NCI-H524 treated with DMSO at 0.1 percent for 48 hours (cell line): ENCODE data around the gene RALGPS1.

Source experiments
- DNase-seq: peaks from one replicate; lab custom pipeline; 2025; lab: John Stamatoyannopoulos, UW

The RALGPS1 gene

GRCh38 chr9:127098916-127099553, 184.5 kb downstream of the RALGPS1 start:
- no peak for DNase-seq

DNA sequence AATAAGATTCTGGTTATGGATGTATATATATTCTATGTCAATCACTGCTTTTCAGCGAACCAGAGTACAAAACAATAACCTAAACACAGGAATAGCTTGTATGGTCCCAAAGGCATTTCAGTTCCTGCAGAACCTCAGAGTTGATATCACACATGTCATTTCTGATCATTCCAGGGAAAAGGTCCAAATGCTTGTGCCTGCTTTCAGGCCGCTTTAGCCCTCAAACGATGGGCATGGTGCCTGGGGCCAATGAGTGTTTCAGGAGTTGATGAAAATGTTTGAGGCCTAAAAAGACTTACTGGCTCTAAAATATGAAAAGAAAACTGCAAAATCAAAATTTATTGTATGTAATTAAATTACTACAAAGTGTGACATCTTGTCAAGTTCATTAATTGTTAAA, 185.1 kb downstream of the RALGPS1 start:
- no peak for DNase-seq

- no peak for DNase-seq
These were observed 187.6 kb downstream of the RALGPS1 start for GRCh38 chr9:127102176-127102575.

DNA sequence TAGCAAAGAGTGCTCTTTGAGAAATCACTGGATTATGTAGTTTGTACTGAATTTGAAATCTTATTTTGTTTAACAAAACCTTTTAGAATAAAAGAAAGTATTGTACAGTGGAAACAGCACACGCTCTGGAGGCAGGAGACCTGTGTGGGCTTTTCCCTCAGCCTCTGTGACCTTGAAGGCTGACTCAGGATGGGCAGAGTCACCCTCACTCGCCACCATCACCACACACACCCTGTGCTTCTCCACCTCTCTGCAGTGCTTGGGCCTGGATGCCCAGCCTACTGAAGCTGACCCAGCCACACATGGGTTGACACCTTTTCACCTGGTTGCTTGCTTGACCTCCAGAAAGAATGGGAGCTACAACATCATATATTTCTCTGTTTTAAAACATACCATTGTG, 188.2 kb downstream of the RALGPS1 start:
- DNase-seq, result no peak

GRCh38 chr9:127104581-127105311, 190.2 kb downstream of the RALGPS1 start:
- DNase-seq, result peak; percentile 96

DNA sequence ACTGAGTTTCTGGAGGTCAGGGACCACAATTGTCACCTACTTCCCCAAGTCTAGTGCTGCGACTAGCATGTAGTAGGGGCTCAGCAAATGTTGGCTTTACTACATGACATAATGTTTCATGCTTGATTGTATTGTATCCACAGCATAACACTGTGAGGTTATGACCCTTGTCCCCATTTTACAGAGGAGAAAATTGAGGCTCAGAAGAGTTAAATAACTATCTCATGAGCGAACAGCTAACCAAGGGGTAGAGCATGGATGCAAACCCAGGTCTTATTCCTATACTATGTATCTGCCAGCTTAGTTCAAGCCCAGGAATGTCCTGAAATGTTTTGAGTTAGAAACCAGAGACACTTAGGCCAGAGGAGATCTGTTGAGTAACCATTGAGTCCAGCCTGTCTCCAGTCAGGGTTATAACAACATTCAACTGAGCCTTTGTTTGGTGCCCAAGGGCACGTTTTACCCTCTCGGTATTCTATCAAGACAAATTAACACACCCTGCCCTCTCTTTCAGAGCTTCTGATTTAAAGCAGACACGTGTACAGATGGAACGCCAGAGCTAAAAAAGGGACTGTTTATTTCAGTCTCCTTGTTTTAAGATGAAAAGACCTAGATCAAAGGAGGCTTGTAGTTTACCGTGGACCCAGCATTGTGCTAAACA, 191.4 kb downstream of the RALGPS1 start:
- no peak for DNase-seq

DNA sequence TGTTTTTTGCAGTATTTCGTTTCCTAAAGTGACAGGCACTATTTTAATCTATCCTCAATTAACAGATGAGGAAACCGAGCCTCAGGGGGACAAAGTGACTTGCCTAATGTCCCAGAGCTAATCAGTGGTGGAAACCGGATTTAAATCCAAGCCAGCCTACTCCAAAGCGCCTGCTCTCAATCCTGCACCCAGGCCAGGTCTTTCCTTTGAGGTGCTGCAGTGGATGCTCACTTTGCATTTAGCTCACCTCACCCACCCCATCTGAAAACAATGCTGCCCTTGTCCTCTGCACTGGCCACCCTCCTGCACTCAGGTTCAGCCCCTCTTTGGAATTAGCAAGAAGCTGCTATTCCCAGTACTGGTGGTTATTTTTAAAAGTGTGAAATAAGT, 191.9 kb downstream of the RALGPS1 start:
- no peak for DNase-seq

GRCh38 chr9:127107171-127107928, 192.8 kb downstream of the RALGPS1 start:
- no peak for DNase-seq

DNA sequence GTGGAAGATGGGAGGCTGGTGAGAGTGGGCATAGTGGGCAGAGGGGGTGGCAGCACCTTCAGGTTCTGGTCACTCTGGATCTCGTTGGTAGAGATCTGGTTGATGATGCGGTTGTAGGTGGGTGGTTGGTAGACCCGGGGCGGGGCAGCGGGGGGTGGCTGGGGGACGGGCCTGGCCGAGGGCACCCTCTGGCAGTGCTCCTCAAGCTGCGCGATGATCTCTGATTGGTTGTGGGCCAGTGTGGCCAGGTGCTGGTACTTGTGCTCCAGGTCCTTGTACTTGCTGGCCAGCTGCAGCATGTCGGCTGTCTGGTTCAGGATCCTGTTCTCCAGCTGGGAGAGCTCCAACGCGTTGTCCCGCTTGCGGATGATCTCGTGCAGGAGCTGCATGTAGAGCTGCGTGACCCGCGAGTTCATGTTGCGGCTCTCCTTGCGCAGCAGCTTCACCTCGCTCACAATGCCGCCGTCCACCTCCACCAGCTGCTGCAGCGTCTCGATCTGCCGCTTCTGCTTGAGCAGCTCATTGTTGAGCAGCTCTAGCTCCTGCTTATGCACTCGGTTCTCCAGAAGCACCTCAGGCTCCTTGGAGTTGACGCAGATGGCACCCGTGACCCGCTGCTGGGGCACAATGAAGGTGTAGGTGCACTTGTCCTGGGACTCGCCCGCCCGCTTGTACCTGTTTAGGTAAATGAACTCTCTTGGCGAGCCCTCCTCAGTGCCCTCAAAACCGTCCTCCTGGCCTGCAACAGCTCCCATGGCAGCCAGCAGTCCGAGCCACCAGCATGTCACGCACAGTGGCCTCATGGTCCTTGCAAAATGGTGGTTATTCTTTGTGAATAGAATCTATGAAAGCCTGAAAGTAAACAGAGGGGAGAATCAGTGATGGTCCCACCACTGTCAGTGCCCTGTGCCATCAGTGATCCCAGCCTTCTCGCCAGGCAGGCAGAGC, 193.6 kb downstream of the RALGPS1 start:
- no peak for DNase-seq

DNA sequence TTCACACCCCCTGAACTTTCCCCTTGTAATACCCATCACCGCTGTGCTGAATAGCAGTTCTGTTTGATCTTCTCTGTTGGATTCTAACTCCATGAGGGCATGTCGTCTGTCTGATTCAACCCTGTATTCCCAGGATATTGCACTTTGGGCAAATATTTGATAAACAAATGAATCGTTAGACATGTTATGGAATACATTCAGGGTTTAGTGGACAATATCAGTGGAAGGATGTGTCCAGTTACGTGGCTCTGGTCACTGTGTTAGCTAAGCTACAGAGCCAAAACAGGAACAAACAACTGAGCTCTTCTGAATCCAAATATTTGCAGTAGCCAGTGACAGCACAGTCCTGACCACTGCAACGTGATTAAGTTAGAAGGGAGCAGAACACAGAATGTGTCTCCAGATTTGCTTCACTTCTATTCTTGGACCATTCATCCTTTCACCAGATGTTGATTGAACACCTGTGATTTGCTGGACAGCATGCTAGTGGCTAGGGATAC, 194.7 kb downstream of the RALGPS1 start:
- no peak for DNase-seq

GRCh38 chr9:127112056-127112455, 197.5 kb downstream of the RALGPS1 start:
- DNase-seq, result no peak

GRCh38 chr9:127112735-127113161, 198.2 kb downstream of the RALGPS1 start:
- no peak for DNase-seq

GRCh38 chr9:127113191-127113972, 198.8 kb downstream of the RALGPS1 start:
- no peak for DNase-seq

GRCh38 chr9:127114606-127115005, 200.0 kb downstream of the RALGPS1 start:
- DNase-seq, result no peak

DNA sequence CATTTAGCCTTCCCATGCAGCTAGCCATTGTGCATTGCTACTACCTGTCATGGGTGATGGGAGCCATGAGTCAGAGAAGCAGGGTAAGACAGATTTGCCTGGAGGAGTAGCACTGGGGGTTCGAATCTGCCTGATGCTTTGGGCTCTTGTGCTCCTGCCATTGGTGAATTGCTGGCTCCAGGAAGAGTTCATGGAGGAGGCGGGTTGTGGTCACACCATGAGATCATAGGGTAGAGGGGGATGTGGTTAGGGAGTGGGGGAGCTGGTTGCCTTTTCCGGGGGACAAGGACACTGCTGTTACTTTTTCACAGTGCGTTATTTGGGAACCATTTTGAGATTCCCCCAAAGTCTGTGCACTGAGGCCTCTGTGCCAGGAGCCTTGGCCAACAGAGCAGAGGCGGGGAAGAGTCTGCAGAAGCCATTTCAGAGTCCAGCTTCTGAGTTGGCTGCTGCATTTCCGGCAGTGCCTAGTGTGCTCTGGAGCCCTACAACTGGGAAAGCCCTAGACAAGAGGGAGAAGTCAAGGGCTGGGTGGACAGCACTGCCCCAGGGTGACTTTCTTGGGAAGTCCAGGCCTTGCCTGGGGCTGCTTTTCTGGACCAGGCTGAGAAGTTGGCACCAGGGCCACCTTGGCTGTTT, 201.6 kb downstream of the RALGPS1 start:
- no peak for DNase-seq

DNA sequence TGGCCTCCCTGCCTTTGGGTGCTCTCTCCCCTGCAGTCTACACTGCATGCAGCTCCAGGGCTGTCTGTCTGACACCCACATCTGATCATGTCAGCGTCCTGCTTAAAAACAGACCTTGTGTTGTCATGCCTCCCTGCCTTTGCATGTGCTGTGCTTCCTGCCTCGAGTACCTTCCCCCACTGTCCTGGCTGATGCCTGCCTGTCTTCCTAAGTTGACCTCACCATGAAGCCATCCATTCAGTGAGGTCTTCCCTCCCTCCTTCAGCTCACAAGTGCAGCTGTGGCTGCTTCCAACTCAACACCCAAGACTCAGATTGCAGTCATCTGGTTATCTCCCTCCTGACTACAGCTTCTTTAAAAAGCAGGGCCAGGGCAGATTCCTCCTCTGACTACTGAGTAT, 202.4 kb downstream of the RALGPS1 start:
- DNase-seq, result no peak

DNA sequence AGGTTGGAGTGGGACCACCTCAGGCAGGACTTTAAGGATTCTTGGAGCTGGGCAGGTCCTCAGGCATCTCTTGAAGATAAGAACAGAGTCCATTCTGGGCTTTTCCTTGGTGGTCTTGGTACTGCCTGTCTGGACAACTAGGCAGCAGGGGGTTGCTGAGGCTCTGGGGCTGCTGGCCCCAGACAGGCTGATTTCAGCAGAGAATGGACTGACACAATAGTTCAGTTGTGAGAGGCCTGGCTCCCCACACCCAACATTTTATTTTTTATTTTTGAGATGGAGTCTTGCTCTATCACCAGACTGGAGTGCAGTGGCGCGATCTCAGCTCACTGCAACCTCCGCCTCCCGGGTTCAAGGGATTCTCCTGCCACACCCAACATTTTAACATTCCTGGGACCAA, 203.2 kb downstream of the RALGPS1 start:
- DNase-seq, result no peak

DNA sequence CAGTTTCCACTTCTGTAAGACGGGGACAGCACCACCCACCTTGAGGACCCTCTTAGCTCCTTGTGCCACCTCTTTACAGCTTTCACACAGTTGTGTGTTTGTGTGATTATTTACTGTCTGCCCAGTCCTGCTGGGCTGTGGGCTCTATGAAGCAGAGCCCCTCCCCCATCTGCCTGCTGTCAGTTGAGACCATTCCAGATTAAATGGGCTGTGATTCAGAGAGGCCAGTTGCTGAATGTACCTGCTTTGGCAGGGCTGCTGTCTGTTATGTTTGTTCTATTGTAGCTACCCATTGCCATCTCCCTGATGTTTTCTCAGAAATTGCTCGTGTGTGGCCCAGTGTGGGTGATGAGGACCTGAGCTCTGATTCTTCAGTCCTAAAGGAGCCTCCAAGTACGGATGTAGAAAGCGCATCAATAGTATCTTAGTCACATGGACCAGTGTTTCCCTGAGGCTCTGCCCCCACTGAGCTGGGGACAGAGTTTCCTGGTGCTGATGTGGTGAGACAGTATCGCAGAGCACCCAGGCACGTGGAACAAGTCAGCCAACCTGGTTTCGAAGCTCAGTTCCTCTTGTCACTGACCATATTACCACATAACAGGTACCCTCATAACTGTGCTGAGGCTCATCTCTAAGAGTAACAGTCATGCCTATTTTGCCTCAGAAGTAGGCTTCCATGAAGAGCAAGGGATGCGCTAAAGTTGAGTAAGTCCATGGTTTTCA, 204.2 kb downstream of the RALGPS1 start:
- no peak for DNase-seq

- no peak for DNase-seq
These were observed 204.7 kb downstream of the RALGPS1 start for GRCh38 chr9:127119320-127119709.
